SK-MEL-5 (cell line): ENCODE measurements around the gene BEAN1. TPM values are rescaled to one million over a fixed set of nuclear protein-coding genes. Genes with fewer than 3 reads are reported as not detected.
"Not testable (repeated sequence)": the region's sequence is repeated elsewhere in the genome, so short reads cannot be mapped to it uniquely, and the experiment has no call there.

Experiments
- DNase-seq: peaks from one replicate; pipeline ENCODE4 v3.0.0-alpha.2; 2016; ENCODE audit warnings: low read depth, low spot score
- in situ Hi-C: cut with HindIII; loops from 2 replicates; pipeline ENCODE4 v1.10.0; 2016; ENCODE audit warnings: low sequenced_read_pairs, high pct_unique_total_duplicates, low pct_unique_long_range_greater_than_20kb
- total RNA-seq: library from RNA; depleted of rRNA; stranded (reverse); fragments of >200 nt; shearing (Covaris generic); gene quantifications from 2 replicates; pipeline ENCODE4 v1.2.3, GENCODE V29; 2014

The BEAN1 gene
- total RNA-seq, 1 experiment from 2014 or later, result not detected

DNA sequence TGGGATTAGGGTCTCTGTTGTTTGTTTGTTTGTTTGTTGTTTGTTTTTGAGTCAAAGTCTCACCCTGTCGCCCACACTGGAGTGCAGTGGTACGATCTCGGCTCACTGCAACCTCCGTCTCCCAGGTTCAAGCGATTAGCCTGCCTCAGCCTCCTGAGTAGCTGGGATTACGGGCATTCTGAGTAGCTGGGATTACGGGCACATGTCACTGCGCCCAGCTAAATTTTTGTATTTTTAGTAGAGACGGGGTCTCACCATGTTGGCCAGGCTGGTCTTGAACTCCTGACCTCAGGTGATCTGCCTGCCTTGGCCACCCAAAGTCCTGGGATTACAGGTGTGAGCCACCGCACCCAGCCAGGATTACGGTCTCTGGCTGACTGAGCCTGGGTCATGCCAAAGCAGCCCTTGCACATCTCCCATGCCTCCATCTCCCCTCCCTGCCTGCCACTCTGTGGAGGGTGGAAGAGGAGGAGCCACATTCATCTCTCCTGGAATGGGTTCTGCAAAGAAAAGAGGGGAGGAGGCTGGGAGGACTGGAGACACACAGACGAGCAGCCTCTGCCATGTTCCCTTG, 59.2 kb downstream of the BEAN1 start:
- in situ Hi-C loops, result no loop called here
- no peak for DNase-seq

DNA sequence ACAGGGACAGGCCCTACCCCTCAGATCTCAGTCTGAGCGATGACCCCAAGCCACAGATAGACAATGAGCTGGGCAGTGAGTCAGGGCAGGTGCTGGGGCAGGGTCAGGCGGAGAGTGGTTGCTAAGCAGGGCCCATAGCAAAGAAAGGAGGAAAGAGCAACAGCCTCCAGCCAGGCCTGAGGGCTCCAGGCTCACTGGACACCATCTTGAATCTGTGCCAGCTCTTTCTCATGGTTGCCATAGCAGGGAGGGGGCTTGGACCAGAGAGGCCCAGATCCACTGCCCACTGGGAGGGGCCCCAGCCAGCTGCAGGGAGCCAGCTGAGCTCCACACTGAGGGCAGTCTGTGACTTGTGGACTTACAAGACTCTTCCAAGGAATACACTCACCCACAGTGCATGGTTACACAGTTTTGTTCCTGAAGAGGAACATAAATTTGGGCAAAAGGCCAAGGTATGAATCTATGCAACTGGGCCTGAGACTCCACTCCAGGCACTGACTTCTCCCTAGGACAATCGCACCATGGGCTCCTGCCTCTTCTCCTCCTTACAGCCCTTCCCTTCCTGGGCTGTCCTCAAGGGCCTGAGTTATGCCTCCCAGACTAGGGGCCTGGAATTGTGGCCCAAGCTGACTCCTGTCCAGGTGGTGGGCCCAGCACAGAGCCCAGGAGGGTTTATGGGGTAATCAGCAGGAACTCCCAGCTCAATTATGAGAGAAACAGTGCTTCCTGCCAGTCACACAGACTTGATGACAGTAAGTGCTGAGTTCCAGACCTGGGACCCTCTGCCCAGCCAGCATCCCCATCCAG, 59.9 kb downstream of the BEAN1 start:
- in situ Hi-C loops, result no loop called here
- no peak for DNase-seq

DNA sequence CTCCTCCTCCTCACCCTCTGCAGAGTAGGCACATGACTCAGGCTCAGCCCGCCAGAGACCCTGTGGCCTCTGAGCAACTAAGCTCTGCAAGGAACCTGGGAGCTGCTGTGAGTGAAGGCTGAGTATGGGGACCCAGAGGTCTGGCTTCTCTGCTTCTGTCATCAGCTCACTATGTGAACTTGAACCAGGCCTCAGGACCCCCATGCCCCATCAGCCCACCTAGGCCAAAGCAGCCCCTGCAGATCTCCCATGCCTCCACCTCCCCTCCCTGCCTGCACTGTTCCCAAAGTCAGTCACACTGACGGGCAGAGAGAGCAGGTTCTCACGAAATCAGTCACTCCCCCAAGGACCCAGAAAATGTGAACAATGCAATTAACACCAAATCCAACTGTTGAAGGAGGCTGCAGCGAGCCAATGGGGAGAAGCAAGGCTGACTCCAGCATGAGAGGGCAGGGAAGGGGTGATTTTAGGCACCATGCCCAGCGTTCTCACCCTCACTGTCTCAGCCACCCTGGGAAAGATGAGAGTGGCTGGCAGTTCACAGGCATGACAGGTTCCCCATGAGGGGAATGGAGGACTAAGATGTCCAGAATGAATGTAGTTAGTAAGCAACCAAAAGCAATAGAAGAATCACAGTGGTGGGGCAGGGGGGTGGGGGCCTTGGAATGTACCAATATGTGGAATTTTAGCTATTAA, 60.6 kb downstream of the BEAN1 start:
- no peak for DNase-seq
- in situ Hi-C loops, result no loop called here

DNA sequence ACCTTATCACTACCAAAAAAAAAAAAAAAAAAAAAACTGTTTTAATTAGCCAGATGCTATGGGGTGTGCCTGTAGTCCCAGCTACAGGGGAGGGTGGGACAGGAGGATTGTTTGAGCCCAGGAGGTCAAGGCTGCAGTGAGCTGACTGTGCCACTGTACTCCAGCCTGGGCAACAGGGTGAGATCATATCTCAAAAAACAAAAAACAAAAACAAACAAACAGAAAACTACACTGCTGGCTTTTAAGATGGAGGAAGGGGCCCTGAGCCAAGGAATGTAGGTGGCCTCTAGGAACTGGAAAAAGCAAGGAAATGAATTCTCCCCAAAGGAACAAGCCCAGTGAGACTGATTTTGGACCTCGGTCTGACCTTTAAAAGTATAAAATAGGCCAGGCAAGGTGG, 61.4 kb downstream of the BEAN1 start:
- no peak for DNase-seq
- in situ Hi-C loops, result no loop called here

DNA sequence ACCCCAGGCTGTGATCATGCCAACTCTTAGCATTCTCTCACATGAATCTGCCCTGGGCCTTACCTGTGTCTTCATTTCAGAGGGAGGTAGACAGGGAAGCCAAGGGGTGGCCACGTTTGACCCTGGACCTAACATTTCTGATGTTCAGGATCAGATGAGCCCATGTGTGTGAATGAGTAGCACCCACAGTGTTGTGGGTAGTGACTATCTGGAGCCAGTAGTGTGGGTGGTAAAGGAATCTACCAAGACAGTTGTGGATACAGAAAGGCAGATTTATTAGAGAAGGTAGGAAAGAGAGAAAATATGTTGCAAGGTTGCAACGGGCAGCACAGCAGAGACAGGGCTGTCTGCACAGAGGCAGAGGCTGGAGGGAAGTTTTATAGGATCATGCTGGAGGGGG, 62.3 kb downstream of the BEAN1 start:
- DNase-seq, result no peak
- in situ Hi-C loops, result no loop called here

DNA sequence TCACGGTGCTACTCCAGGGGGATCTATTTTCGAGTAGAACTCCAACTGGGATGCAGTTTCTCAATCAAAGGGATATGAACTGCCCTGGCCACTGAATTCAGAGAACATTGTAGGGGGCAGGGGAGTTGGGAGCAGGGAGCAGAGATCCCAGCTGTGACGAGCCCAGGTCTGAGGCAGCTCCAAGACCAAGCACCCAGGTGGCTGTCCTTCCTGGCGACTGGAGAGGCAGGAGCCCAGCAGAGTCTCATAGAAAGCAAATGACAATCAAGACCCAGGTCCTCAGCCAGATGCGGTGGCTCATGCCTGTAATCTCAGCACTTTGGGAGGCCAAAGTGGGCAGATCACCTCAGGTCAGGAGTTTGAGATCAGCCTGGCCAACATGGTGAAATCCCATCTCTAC, 62.7 kb downstream of the BEAN1 start:
- in situ Hi-C loops, result no loop called here
- DNase-seq, result no peak

DNA sequence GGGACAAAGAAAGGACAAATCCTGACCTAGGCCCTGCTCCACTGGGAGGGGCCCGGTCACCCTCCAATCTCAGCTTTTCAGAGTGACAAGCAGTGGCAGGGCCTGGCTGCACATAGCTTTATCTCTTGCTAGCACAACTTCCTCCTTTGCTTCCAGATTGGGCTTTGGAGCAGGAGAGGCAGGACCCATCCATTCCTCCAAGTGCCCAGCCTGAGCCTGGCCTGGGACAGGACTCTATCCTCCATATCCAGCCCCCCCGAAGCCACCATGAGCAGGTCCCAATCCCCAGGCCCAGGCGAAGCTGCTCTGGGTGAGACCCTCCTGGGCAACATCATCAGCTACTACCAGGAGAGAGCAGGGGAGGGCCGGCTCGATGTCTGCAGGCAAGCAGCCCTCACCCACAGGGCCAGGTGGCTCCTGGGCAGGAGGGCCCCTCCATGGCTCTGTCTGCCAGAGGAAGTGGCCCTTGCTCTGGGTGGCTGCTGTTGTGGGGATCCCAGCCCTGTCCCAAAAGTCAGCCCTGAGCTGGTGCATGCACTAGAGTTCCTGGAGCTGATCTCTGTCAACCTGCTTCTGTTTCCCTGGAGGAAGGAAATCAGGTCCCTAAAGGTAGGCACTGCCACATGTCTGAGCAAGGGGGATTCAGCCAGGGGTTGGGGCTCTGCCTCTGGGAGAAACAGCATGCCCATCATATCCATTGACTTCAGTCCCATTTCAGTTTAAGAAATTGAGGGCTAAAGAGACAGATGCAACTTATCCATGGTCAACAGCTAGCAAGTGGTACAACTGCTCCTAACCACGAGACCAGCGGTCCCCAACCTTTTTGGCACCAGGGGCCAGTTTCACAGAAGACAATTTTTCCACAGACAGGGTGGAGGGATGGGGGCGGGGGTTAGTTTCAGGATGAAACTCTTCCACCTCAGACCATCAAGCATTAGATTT, 64.0 kb downstream of the BEAN1 start:
- DNase-seq, result no peak
- in situ Hi-C loops, result no loop called here

DNA sequence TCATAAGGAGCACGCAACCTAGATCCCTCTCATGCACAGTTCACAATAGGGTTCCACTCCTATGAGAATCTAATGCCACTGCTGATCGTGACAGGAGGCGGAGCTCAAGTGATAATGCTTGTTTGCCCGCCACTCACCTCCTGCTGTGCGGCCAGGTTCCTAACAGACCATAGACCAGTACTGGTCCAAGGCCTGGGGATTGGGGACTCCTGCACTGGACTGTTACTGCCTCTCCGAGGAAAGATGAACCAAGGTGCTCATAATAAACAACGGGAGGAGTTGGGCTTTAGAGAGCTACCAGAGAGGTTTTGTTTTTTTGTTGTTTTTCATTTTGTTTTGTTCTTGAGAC, 64.6 kb downstream of the BEAN1 start:
- in situ Hi-C loops, result no loop called here
- no peak for DNase-seq

DNA sequence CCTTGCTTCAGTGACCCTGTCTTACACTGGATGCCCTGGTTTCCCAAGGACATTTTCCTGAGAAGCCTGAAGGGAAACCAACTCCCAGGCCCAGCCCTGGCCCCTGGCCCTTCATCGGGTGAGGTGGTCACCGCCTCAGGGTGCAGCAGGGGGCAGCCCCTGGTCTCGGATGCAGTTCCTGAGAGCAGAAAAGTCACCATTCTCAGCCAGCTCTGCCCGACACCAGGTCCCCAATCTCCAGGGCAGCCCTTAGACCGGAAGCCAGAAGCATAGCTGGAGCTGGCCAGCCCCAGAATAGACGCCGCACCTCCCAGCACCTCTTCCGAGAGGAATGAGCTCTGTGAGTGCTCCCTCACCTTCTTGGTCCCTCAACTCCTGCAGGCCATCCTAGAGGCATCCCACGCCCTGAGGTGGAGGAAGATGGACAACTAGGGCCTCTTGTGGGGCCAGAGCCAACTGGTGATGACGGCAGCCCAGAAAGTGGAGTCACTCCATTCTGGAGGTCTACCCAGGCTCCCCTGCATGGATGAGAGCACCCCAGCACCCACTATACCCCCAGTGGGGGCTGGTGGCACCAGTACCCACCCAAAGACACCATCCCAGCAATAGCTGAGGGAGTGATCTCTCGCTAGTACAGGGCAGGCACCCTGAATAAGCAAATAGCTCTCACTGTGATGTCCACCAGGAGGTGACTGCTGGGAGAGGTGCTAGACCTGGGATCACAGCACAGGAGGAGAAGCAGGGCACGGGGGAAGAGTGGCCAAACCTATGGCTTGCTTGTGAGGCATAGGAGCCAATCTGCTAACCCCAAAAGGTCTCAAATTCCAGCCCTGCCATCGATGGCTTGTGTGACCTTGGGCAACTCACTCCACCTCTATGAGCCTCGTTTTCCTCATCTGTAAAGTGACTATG, 66.7 kb downstream of the BEAN1 start:
- in situ Hi-C loops, result no loop called here
- no peak for DNase-seq

DNA sequence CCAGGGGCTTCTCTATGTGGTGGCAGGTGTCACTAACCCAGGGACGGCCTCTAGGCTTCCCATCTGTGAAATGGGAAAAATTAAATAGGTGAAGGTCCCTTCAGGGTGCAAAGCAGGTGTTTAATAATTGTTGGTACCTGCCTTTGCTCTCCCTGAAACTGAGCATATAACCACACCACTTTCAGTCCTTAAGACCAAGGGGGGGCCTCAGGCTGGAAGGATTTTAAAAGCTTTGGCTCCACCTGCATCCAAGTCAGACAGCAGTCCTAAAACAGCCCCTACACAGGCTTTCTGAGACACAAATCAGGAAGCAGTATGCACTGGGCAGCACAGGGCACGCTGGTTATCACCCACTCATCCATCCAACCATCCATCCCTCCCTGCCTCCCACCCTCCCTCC, 67.8 kb downstream of the BEAN1 start:
- in situ Hi-C loops, result no loop called here
- no peak for DNase-seq

DNA sequence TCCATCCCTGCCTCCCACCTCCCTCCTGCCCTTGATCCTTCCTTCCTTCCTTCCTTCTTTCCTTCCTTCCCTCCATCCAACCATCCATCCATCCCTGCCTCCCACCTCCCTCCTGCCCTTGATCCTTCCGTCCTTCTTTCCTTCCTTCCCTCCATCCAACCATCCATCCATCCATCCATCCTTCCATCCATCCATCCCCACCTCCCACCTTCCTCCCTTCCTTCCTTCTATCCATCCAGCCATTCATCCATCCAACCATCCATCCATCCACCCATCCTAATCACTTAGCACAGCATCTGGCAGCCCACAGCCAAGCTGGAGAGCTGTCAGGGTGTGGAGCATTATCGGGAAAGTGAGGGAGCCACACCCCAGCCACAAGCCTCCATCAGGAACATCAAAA, 68.3 kb downstream of the BEAN1 start:
- DNase-seq, result no peak
- in situ Hi-C loops, result no loop called here

DNA sequence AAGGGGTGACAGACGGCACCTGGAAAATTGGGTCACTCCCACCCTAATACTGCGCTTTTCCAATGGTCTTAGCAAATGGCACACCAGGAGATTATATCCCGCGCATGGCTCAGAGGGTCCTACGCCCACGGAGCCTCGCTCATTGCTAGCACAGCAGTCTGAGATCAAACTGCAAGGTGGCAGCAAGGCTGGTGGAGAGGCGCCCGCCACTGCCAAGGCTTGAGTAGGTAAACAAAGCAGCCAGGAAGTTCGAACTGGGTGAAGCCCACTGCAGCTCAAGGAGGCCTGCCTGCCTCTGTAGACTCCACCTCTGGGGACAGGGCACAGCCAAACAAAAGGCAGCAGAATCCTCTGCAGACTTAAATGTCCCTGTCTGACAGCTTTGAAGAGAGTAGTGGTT, 69.1 kb downstream of the BEAN1 start:
- DNase-seq, in situ Hi-C loops: not testable (repeated sequence)

DNA sequence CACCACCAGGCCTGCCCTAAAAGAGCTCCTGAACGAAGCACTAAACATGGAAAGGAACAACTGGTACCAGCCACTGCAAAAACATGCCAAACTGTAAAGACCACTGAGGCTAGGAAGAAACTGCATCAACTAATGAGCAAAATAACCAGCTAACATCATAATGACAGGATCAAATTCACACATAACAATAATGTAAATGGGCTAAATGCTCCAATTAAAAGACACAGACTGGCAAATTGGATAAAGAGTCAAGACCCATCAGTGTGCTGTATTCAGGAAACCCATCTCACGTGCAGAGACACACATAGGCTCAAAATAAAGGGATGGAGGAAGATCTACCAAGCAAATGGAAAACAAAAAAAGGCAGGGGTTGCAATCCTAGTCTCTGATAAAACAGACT, 70.8 kb downstream of the BEAN1 start:
- in situ Hi-C loops, DNase-seq: not testable (repeated sequence)

DNA sequence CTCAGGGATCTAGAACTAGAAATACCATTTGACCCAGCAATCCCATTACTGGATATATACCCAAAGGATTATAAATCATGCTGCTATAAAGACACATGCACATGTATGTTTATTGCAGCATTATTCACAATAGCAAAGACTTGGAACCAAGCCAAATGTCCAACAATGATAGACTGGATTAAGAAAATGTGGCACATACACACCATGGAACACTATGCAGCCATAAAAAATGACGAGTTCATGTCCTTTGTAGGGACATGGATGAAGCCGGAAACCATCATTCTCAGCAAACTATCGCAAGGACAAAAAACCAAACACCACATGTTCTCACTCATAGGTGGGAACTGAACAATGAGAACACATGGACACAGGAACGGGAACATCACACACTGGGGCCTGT, 74.5 kb downstream of the BEAN1 start:
- in situ Hi-C loops, DNase-seq: not testable (repeated sequence)

DNA sequence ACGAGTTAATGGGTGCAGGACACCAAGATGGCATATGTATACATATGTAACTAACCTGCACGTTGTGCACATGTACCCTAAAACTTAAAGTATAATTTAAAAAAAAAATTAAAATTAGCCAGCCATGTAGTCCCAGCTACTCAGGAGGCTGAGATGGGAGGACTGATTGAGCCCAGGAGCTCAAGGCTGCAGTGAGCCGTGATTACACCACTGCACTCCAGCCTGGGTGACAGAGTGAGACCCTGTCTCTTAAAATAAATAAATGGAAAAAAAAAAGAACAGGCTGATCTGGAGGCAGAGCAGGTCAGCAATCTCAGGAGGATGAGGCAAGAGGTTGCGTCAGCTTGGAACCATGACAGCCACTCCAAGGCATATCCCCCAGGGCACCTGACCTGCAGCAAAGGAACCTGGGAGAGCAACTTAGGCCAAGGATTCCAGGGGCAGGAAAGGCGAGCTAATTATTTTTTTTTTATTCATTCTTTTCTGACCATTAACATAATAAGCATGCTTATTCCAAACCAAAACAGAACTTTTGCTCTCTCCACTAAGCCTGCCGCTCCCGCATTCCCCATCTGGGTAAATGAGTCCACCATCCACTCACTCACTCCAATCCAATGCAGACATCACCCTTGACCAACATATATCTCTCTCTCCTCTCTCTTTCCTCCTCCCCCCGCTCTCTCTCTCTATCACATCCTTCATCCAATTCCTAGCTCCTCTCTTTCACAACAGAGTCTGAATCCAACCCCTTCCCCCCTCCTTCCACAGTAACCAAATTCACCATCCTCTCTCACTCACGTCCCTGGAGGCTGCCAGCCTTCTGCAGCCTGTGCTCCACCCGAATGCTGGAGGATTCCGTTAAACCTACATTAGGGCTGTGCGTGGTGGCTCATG, 75.2 kb downstream of the BEAN1 start:
- in situ Hi-C loops, result no loop called here
- no peak for DNase-seq

DNA sequence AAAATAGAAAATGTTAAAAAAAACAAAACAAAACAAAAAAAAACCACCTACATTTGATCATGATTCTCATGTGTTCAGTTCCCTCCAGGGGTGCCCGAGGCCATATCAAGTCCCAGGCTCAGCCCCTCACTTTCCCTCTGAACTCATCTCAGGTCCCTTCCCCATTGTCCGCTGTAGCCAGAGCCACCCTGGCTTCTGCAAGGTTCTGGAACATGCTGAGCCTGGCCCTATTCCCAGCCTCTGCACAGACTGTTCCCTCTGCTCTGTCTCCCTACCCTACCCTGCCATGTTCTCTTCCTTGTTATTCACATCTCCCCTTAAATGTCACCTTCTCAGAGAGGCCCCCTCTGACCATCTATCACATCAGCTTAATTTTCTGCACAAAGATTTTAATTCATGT, 75.9 kb downstream of the BEAN1 start:
- DNase-seq, result no peak
- in situ Hi-C loops, result no loop called here
